Measurements from ENCODE around the gene LRP2. TPM values are rescaled to one million over a fixed set of nuclear protein-coding genes. Genes with fewer than 3 reads are reported as not detected.
"Not testable (repeated sequence)": the region's sequence is repeated elsewhere in the genome, so short reads cannot be mapped to it uniquely, and the experiment has no call there.

Gene LRP2
- total and polyA plus RNA-seq, 2 experiments from 2014 or later, result 8.1 to 38.3 TPM

DNA sequence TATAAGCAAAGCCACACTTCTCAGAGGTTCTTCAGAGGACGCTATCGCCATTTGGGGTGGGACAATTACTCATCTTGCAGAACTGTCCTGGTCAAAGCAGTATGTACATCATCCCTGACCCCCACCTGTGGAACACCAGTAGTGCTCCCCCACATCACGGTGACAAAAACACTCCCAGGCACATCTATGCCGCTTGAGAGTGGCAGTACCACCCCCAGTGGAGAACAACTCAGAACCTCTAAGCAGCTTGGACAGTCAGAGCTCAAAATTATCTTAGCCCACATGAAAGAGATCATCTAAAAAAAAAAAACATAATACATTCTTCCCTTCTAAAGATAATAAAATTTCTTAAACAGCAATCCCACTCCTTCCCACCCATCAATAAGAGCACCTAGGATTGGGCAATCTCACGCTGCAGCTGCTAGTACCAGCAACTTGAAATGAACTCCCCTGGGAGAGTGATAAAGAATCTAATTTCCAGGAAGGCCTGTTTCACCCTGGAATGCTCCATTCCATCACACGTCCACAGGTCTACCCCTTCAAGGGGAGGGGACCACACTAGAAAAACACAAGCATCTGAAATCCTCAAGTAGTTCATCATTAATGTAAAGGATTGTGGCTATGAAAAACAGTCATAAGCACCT is 31.7 kb downstream of the LRP2 start:
- 73% methylated on average over 6 of the region's 6 CpGs for WGBS (ENCODE audit: low lambda C conversion rate, missing lambda C conversion rate)
- Histone ChIP-seq H3K36me3 (replicated peaks; ENCODE audit: insufficient read depth, low read depth) (no peaks in the 10 kb centered on the region), H3K4me1 (ENCODE audit: insufficient read depth) (no peaks in the 10 kb centered on the region), H3K9me3 (ENCODE audit: low read depth) (no peaks in the 10 kb centered on the region), H2AFZ (no peak overlapping the region), H4K20me1 (ENCODE audit: insufficient read depth, poor library complexity, severe bottlenecking) (no peaks in the 10 kb centered on the region), H3K9me2 (replicated peaks; ENCODE audit: insufficient read depth) (no peaks in the 10 kb centered on the region), H3K27ac (no peak overlapping the region), H3K4me3 (no peak overlapping the region), H3K27me3 (no peaks in the 10 kb centered on the region), H3K4me2 (no peak overlapping the region), H3K79me2 (no peaks in the 10 kb centered on the region)
- DNase-seq (ENCODE audit: low spot score), result no peak
- TF ChIP-seq EZH2phosphoT487 (IDR thresholded peaks at IDR 0.05; ENCODE audit: low read depth, severe bottlenecking, unreplicated experiment) (no peak), EZH2 (IDR thresholded peaks at IDR 0.05; ENCODE audit: borderline replicate concordance) (no peak), CTCF (IDR thresholded peaks at IDR 0.05; ENCODE audit: poor library complexity) (no peak)

GRCh38 chr2:169329688-169330554 is 32.4 kb downstream of the LRP2 start:
- Histone ChIP-seq H3K4me1 (ENCODE audit: insufficient read depth) (no peaks in the 10 kb centered on the region), H3K36me3 (replicated peaks; ENCODE audit: insufficient read depth, low read depth) (no peaks in the 10 kb centered on the region), H2AFZ (no peak overlapping the region), H3K27me3 (no peaks in the 10 kb centered on the region), H3K9me3 (ENCODE audit: low read depth) (no peaks in the 10 kb centered on the region), H3K4me3 (no peak overlapping the region), H3K27ac (no peak overlapping the region), H3K9me2 (replicated peaks; ENCODE audit: insufficient read depth) (no peaks in the 10 kb centered on the region), H4K20me1 (ENCODE audit: insufficient read depth, poor library complexity, severe bottlenecking) (no peaks in the 10 kb centered on the region), H3K79me2 (no peaks in the 10 kb centered on the region), H3K4me2 (no peak overlapping the region)
- TF ChIP-seq EZH2phosphoT487 (IDR thresholded peaks at IDR 0.05; ENCODE audit: low read depth, severe bottlenecking, unreplicated experiment) (no peak), EZH2 (IDR thresholded peaks at IDR 0.05; ENCODE audit: borderline replicate concordance) (no peak), CTCF (IDR thresholded peaks at IDR 0.05; ENCODE audit: poor library complexity) (no peak)
- no peak for DNase-seq (ENCODE audit: low spot score)
- WGBS (ENCODE audit: low lambda C conversion rate, missing lambda C conversion rate), result 87% methylated on average over 8 of the region's 8 CpGs

- no peak for DNase-seq (ENCODE audit: low spot score)
These were observed 33.5 kb downstream of the LRP2 start for GRCh38 chr2:169328785-169329184.

GRCh38 chr2:169327837-169328236 is 34.5 kb downstream of the LRP2 start:
- not testable (repeated sequence) for H3K27me3 ChIP-seq; H3K9me2 ChIP-seq (replicated peaks; ENCODE audit: insufficient read depth); H3K4me2 ChIP-seq; H3K36me3 ChIP-seq (replicated peaks; ENCODE audit: insufficient read depth, low read depth); DNase-seq (ENCODE audit: low spot score); H3K4me1 ChIP-seq (ENCODE audit: insufficient read depth); H3K27ac ChIP-seq; H3K4me3 ChIP-seq; H3K9me3 ChIP-seq (ENCODE audit: low read depth); H2AFZ ChIP-seq; H4K20me1 ChIP-seq (ENCODE audit: insufficient read depth, poor library complexity, severe bottlenecking); H3K79me2 ChIP-seq
- no CpG with 5 or more reads among the region's 33 CpGs for WGBS (ENCODE audit: low lambda C conversion rate, missing lambda C conversion rate)

More at GRCh38 chr2:169328785-169329184, 33.5 kb downstream of the LRP2 start:
- no peaks in the 10 kb centered on the region for H3K27me3 ChIP-seq
- TF ChIP-seq CTCF (IDR thresholded peaks at IDR 0.05; ENCODE audit: poor library complexity) (no peak), EZH2 (IDR thresholded peaks at IDR 0.05; ENCODE audit: borderline replicate concordance) (no peak), EZH2phosphoT487 (IDR thresholded peaks at IDR 0.05; ENCODE audit: low read depth, severe bottlenecking, unreplicated experiment) (no peak)
- peaks cover 4% of the 10 kb centered on the region for H3K4me1 ChIP-seq (ENCODE audit: insufficient read depth)
- H3K79me2 ChIP-seq, result no peaks in the 10 kb centered on the region
- H3K9me2 ChIP-seq (replicated peaks; ENCODE audit: insufficient read depth), result no peaks in the 10 kb centered on the region
- H3K9me3 ChIP-seq (ENCODE audit: low read depth), result no peaks in the 10 kb centered on the region
- no peak overlapping the region for H3K4me2 ChIP-seq
- 97% methylated on average over 3 of the region's 3 CpGs for WGBS (ENCODE audit: low lambda C conversion rate, missing lambda C conversion rate)
- H3K4me3 ChIP-seq, result no peak overlapping the region
- no peak overlapping the region for H3K27ac ChIP-seq
- H3K36me3 ChIP-seq (replicated peaks; ENCODE audit: insufficient read depth, low read depth), result no peaks in the 10 kb centered on the region
- no peak overlapping the region for H2AFZ ChIP-seq
- no peaks in the 10 kb centered on the region for H4K20me1 ChIP-seq (ENCODE audit: insufficient read depth, poor library complexity, severe bottlenecking)

- WGBS (ENCODE audit: low lambda C conversion rate, missing lambda C conversion rate), result no CpG with 5 or more reads among the region's 4 CpGs
These were observed 36.4 kb downstream of the LRP2 start for GRCh38 chr2:169325886-169326285.

More at GRCh38 chr2:169325886-169326285, 36.4 kb downstream of the LRP2 start:
- not testable (repeated sequence) for H3K79me2 ChIP-seq; H3K4me3 ChIP-seq; H3K36me3 ChIP-seq (replicated peaks; ENCODE audit: insufficient read depth, low read depth); H3K4me1 ChIP-seq (ENCODE audit: insufficient read depth); H3K4me2 ChIP-seq; H2AFZ ChIP-seq; H4K20me1 ChIP-seq (ENCODE audit: insufficient read depth, poor library complexity, severe bottlenecking); H3K9me2 ChIP-seq (replicated peaks; ENCODE audit: insufficient read depth); H3K9me3 ChIP-seq (ENCODE audit: low read depth); DNase-seq (ENCODE audit: low spot score); H3K27me3 ChIP-seq; H3K27ac ChIP-seq

Data from hepatocyte (in vitro differentiated cells).